ENCODE measurements around the gene RBMS3. TPM values are rescaled to one million over a fixed set of nuclear protein-coding genes. Genes with fewer than 3 reads are reported as not detected.

Gene RBMS3
- total RNA-seq, 1 experiment from 2014 or later = 7.4 TPM

DNA sequence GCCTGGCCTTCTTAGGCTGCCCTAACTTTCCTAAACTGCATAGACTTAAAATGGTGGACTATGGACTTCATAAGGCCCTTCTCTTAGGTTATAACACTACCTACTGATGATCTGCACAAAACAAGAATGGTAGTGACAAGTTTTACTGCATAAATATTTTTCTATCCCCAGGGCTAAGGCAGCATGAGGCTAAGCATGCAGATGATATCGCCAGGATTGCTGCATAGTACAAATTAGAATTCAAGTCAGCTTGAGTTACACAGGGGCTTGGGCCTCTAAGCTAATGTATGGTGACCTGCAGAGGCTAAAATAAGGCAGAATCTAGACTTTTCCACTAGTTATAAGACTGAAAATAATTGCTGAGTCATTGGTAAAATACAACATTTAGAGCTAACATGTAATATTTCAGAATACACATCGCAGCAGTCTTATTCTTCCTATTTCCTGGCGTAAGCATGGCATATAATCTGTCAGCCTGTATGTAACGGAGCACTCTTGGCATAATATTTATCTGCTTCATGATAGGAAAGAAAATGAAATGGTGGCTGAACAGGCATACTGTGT, 15.3 kb upstream of the RBMS3 start:
- Mint-ChIP-seq H3K4me1 (ENCODE audit: low read depth, unreplicated experiment) (no peaks in the 10 kb centered on the region), H3K36me3 (ENCODE audit: insufficient read depth, unreplicated experiment) (no peaks in the 10 kb centered on the region), H3K4me3 (ENCODE audit: unreplicated experiment) (no peak overlapping the region), H3K27me3 (ENCODE audit: insufficient read depth, unreplicated experiment) (no peaks in the 10 kb centered on the region), H3K9me3 (ENCODE audit: unreplicated experiment) (no peaks in the 10 kb centered on the region), H3K27ac (ENCODE audit: unreplicated experiment) (no peak overlapping the region)
- BruUV-seq (replicated peaks) = no TSS peak
- Histone ChIP-seq H3K4me1 (no peaks in the 10 kb centered on the region), H3K36me3 (ENCODE audit: control insufficient read depth, insufficient read depth, low read length) (no peaks in the 10 kb centered on the region), H3K9me3 (no peaks in the 10 kb centered on the region), H3K27me3 (replicated peaks; ENCODE audit: control insufficient read depth, insufficient read depth, low read length) (no peaks in the 10 kb centered on the region), H3K4me3 (ENCODE audit: low read depth, low read length) (no peak overlapping the region)
- ChIA-PET POLR2A (no interaction called here), CTCF (no interaction called here)
- intact Hi-C loops (cut with micrococcal nuclease; ENCODE audit: unreplicated experiment) = no loop called here
- TF ChIP-seq, protein P1, sequence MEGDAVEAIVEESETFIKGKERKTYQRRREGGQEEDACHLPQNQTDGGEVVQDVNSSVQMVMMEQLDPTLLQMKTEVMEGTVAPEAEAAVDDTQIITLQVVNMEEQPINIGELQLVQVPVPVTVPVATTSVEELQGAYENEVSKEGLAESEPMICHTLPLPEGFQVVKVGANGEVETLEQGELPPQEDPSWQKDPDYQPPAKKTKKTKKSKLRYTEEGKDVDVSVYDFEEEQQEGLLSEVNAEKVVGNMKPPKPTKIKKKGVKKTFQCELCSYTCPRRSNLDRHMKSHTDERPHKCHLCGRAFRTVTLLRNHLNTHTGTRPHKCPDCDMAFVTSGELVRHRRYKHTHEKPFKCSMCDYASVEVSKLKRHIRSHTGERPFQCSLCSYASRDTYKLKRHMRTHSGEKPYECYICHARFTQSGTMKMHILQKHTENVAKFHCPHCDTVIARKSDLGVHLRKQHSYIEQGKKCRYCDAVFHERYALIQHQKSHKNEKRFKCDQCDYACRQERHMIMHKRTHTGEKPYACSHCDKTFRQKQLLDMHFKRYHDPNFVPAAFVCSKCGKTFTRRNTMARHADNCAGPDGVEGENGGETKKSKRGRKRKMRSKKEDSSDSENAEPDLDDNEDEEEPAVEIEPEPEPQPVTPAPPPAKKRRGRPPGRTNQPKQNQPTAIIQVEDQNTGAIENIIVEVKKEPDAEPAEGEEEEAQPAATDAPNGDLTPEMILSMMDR (IDR thresholded peaks at IDR 0.05; ENCODE audit: insufficient read depth in 1 of 2, low read depth in 1 of 2, low read length in 1 of 2, severe bottlenecking in 1 of 2, unreplicated experiment in 1 of 2) = no peak
- DNase-seq = no peak

DNA sequence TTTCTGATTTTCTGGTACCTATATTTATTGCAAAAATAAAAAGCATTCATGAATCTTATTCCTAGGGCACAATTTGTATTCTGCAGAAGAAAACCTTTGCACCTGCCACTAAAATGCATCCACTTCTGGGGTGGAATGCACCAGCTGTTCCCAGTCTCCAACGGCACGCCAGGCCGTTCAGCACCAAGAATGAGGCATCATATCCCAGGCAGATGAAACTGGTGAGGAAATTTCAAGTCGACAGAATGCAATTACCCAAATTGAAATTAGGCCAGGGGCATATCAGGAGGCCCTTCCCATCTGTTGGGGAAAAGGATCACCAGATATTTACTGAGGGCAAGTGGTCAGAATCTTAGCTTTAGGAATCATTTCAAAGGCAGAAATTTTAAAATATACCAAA, 13.6 kb upstream of the RBMS3 start:
- BruUV-seq (replicated peaks) = no TSS peak
- Histone ChIP-seq H3K36me3 (ENCODE audit: control insufficient read depth, insufficient read depth, low read length) (no peaks in the 10 kb centered on the region), H3K9me3 (no peaks in the 10 kb centered on the region), H3K27me3 (replicated peaks; ENCODE audit: control insufficient read depth, insufficient read depth, low read length) (no peaks in the 10 kb centered on the region), H3K4me3 (ENCODE audit: low read depth, low read length) (no peak overlapping the region), H3K4me1 (no peaks in the 10 kb centered on the region)
- Mint-ChIP-seq H3K9me3 (ENCODE audit: unreplicated experiment) (no peaks in the 10 kb centered on the region), H3K27ac (ENCODE audit: unreplicated experiment) (no peak overlapping the region), H3K36me3 (ENCODE audit: insufficient read depth, unreplicated experiment) (no peaks in the 10 kb centered on the region), H3K4me3 (ENCODE audit: unreplicated experiment) (no peak overlapping the region), H3K27me3 (ENCODE audit: insufficient read depth, unreplicated experiment) (no peaks in the 10 kb centered on the region), H3K4me1 (ENCODE audit: low read depth, unreplicated experiment) (no peaks in the 10 kb centered on the region)
- ChIA-PET CTCF (no interaction called here), POLR2A (no interaction called here)
- no peak for DNase-seq
- TF ChIP-seq, protein P1 (IDR thresholded peaks at IDR 0.05; ENCODE audit: insufficient read depth in 1 of 2, low read depth in 1 of 2, low read length in 1 of 2, severe bottlenecking in 1 of 2, unreplicated experiment in 1 of 2) = no peak
- intact Hi-C loops (cut with micrococcal nuclease; ENCODE audit: unreplicated experiment) = no loop called here

DNA sequence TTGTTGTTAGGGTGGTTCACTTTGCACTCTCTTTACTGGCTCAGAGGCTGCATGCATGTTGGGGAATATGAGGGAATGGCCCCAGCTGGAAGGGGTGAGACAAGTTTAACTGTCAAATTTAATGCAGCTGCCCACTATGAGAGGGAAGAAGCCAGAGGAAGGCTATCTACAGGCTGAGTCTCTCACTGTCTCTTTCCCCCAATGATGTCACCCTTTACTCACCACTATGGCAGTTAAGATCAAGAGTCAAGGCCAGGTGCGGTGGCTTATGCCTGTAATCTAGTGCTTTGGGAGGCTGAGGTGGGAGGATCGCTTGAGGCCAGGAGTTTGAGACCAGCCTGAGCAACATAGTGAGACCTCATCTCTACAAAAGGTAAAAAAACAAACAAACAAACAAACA, 12.2 kb upstream of the RBMS3 start:
- no peaks in the 10 kb centered on the region for H3K36me3 ChIP-seq (ENCODE audit: control insufficient read depth, insufficient read depth, low read length)
- no peaks in the 10 kb centered on the region for H3K27me3 ChIP-seq (replicated peaks; ENCODE audit: control insufficient read depth, insufficient read depth, low read length)
- ChIA-PET POLR2A (no interaction called here), CTCF (no interaction called here)
- Mint-ChIP-seq H3K9me3 (ENCODE audit: unreplicated experiment) (no peaks in the 10 kb centered on the region), H3K36me3 (ENCODE audit: insufficient read depth, unreplicated experiment) (no peaks in the 10 kb centered on the region), H3K27ac (ENCODE audit: unreplicated experiment) (no peak overlapping the region), H3K4me3 (ENCODE audit: unreplicated experiment) (no peak overlapping the region), H3K4me1 (ENCODE audit: low read depth, unreplicated experiment) (no peaks in the 10 kb centered on the region), H3K27me3 (ENCODE audit: insufficient read depth, unreplicated experiment) (no peaks in the 10 kb centered on the region)
- no peak for DNase-seq
- TF ChIP-seq, protein P1 (IDR thresholded peaks at IDR 0.05; ENCODE audit: insufficient read depth in 1 of 2, low read depth in 1 of 2, low read length in 1 of 2, severe bottlenecking in 1 of 2, unreplicated experiment in 1 of 2) = no peak
- H3K4me1 ChIP-seq = no peaks in the 10 kb centered on the region
- intact Hi-C loops (cut with micrococcal nuclease; ENCODE audit: unreplicated experiment) = no loop called here
- H3K9me3 ChIP-seq = no peaks in the 10 kb centered on the region
- BruUV-seq (replicated peaks) = no TSS peak
- H3K4me3 ChIP-seq (ENCODE audit: low read depth, low read length) = no peak overlapping the region

All from Caco-2 (cell line).